Ectodermal cell (in vitro differentiated cells): ENCODE measurements around the gene CERS6.

Experiments used
- H3K27ac ChIP-seq: 2 replicates; pipeline ENCODE4 v1.7.0; 2013; ENCODE audit warnings: mild to moderate bottlenecking, low read depth, low read length; ENCODE audit not compliant: insufficient read depth, poor library complexity, severe bottlenecking
- H3K27me3 ChIP-seq: 2 replicates; pipeline ENCODE4 v1.7.0; 2013; ENCODE audit warnings: mild to moderate bottlenecking, low read length; ENCODE audit not compliant: insufficient read depth, control insufficient read depth, poor library complexity, severe bottlenecking
- H3K36me3 ChIP-seq: one replicate; pipeline ENCODE4 v1.7.0; 2013; ENCODE audit warnings: low read length; ENCODE audit not compliant: control insufficient read depth, insufficient read depth
- H3K4me1 ChIP-seq: one replicate; pipeline ENCODE4 v1.7.0; 2013; ENCODE audit warnings: low read length; ENCODE audit not compliant: control insufficient read depth, insufficient read depth
- H3K4me3 ChIP-seq: 2 replicates; pipeline ENCODE4 v1.7.0; 2013; ENCODE audit warnings: low read depth, low read length, control low read depth; ENCODE audit not compliant: insufficient read depth
- H3K9me3 ChIP-seq: 2 replicates; pipeline ENCODE4 v1.7.0; 2013; ENCODE audit warnings: mild to moderate bottlenecking, low read length, moderate library complexity; ENCODE audit not compliant: control insufficient read depth
- WGBS, 2 experiments: methylation state at CpG; one replicate each; pipeline ENCODE4 v1.1.7; 2013; ENCODE audit warnings: missing lambda C conversion rate in 2 of 2; 5-methylcytosine and 5-hydroxymethylcytosine counted together

Gene CERS6

DNA sequence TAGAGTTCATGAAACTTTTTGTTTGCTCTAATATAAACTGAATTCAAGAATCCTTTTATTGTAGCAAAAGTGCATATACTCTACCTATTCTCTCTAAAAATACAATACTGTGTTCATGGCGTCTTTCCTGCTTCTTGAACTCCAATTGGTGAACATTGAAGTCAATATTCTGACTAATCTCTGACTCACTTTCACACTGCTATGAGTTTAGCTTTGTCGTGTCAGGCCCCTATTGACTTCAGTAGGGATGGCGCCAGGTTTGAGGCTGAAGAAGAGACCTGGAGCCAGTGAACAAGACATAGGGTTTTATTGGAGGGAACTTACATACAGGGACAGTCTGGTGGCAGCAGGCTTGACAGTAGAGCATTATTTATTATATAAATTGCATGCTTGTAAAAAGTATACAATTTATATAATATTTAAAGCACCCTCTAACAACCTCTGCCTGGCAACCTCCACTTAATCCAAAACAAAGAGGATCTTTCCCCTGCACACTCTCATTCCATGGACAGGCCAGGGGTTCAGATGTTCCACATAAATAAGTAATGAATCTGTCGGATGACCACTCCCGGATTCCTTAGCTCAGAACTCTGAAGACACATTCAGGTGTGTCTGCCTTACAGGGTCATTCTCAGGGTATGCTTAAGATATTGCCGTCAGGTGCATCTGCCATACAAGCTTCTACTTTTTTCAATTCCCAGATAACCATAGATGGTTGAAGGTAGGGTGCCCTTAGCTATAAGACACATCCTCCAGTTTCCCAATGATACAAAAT lies 141.0 kb downstream of the CERS6 start:
- 94 to 95% methylated on average over 6 of the region's 6 CpGs for WGBS, 2 experiments
- Histone ChIP-seq H3K27me3 (no peaks in the 10 kb centered on the region), H3K9me3 (no peaks in the 10 kb centered on the region), H3K36me3 (no peaks in the 10 kb centered on the region), H3K4me1 (no peaks in the 10 kb centered on the region), H3K4me3 (no peak overlapping the region), H3K27ac (no peak overlapping the region)

DNA sequence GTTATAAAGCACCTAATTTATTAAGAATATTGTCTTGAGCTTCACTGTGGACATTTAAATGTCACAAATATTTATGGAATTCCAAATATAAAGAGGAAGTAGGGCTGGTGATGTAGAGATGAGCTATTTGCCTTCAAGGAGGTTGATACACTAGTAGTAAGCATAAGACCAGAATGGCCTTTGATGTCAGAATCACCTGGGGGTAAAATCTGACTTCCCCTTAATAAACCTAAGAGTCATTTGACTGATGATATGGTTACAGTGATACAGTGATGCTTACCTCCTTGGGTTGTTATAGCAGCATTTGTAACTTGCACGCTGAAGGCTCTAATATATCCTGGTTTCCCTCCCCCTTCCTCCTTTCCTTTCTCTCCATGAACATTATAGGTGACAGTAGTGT lies 143.7 kb downstream of the CERS6 start:
- H3K4me3 ChIP-seq: no peak overlapping the region
- H3K27me3 ChIP-seq: no peaks in the 10 kb centered on the region
- H3K36me3 ChIP-seq: no peaks in the 10 kb centered on the region
- H3K9me3 ChIP-seq: no peaks in the 10 kb centered on the region
- 89 to 100% methylated on average over 1 of the region's 1 CpG for WGBS, 2 experiments
- no peaks in the 10 kb centered on the region for H3K4me1 ChIP-seq
- H3K27ac ChIP-seq: no peak overlapping the region

DNA sequence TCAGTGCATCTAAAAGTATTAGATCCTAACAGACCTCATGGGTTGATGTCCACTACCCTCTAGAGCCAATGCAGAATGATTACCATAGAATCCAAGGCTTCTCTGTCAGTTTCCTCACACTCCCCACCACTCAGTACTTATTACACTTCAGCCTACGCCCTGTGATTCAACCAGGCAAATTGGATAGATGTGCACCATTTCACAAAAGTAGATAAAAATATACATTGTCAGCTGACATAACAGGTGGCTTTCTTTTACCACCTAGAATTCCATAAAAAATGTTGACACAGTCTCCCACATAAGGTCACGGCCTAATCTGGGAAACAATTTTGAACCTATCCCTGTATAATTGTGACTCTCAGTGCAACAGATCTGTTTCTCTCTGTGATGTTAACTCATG lies 144.9 kb downstream of the CERS6 start:
- Histone ChIP-seq H3K27ac (no peak overlapping the region), H3K4me1 (no peaks in the 10 kb centered on the region), H3K4me3 (no peak overlapping the region), H3K9me3 (no peaks in the 10 kb centered on the region), H3K36me3 (no peaks in the 10 kb centered on the region), H3K27me3 (no peaks in the 10 kb centered on the region)
- WGBS, 2 experiments: 88 to 100% methylated on average over 2 of the region's 2 CpGs

DNA sequence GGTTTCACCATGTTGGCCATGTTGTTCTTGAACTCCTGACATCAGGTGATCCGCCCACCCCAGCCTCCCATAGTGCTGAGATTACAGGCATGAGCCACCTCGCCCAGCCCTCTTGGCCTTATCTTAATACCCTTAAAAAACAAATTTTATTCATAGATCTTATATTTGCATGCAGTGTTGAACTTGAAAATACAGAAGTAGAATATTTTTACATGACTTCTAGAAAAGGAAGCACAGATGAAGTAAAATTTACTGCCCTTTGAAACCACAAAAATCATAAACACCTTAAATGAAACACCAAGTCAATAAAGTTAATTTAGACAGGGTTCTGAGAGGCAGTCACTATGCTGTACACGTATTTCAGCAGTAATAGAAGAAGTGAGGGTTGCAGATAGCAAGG lies 145.7 kb downstream of the CERS6 start:
- Histone ChIP-seq H3K27ac (no peak overlapping the region), H3K4me3 (no peak overlapping the region), H3K4me1 (no peaks in the 10 kb centered on the region), H3K9me3 (no peaks in the 10 kb centered on the region), H3K36me3 (no peaks in the 10 kb centered on the region), H3K27me3 (no peaks in the 10 kb centered on the region)
- 96 to 100% methylated on average over 3 of the region's 3 CpGs for WGBS, 2 experiments

DNA sequence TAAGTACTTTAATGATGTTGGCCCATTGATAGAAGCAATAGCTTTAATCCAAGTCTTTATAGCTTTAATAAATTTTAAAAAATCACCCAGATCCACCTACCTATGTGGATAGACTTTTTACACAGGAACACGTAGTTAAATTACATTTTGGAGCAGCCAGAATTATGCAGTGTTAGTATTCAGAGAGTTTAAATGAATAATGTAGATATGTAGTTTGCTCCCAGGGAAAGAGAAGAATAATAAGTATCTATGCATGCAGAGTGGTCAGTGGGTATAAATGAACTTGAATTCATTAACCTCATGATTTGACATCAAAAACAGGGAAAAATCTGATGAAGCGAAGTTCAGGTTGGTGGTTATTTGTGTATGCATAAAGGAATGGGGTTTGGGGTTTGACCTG lies 146.3 kb downstream of the CERS6 start:
- 95 to 100% methylated on average over 2 of the region's 2 CpGs for WGBS, 2 experiments

DNA sequence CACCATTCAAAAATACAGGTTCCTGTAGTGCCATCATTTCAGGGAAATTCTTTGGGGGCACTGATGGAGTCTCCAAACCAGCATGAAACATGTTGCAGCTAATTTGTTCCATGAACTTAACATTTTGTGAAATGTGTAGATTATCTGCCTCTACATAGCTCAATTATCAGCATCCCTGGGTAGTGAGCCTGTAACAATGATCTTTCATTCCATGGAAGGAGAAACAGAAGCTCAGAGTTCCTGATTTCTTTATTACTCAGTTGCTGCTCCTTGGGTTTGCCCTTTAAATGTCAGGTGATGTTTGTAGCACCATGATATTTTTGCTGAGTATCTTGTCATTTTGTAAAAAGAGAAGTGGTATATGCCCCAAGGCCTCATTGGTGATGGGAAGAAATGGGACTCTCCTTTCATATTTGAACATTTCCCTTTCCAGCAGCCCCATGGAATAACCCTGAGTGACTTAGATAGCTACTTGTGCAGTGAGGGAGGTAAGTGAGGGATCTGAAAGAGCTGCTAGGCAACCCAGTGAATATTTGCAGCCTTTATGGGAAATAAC lies 146.9 kb downstream of the CERS6 start:
- Histone ChIP-seq H3K27me3 (no peaks in the 10 kb centered on the region), H3K36me3 (no peaks in the 10 kb centered on the region), H3K4me3 (no peak overlapping the region), H3K4me1 (no peaks in the 10 kb centered on the region), H3K27ac (no peak overlapping the region), H3K9me3 (no peaks in the 10 kb centered on the region)

More for the DNA sequence above, 146.3 kb downstream of the CERS6 start:
- no peaks in the 10 kb centered on the region for H3K4me1 ChIP-seq
- no peaks in the 10 kb centered on the region for H3K9me3 ChIP-seq
- H3K36me3 ChIP-seq: no peaks in the 10 kb centered on the region
- H3K27ac ChIP-seq: no peak overlapping the region
- H3K4me3 ChIP-seq: no peak overlapping the region
- H3K27me3 ChIP-seq: no peaks in the 10 kb centered on the region

DNA sequence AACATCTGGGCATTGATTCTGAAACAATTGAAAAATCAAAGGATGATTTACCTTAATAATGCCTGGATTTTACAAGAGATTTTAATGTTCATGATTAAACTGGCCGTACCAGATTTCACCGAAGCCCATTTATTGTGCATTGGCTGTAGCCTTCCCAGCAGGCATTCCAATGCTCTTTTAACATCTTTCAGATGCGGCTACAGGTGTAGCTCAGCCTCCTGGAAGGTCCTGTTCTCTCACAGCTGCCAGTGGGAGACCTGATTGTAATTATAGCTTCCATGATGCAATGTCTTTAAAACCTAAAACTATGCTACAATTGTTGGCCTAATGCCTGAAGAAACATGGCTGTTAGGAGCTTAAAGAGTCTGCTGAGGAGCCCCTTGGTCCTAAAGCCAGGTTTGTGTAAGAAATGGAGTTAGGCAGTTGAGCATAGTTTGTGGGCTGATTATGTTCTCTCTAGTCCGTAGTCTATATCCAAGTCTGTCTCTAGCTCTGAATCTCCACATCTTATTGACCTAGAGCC lies 147.4 kb downstream of the CERS6 start:
- WGBS, 2 experiments: 92 to 94% methylated on average over 4 of the region's 4 CpGs
- Histone ChIP-seq H3K27me3 (no peaks in the 10 kb centered on the region), H3K36me3 (no peaks in the 10 kb centered on the region), H3K9me3 (no peaks in the 10 kb centered on the region), H3K27ac (no peak overlapping the region), H3K4me3 (no peak overlapping the region), H3K4me1 (no peaks in the 10 kb centered on the region)

DNA sequence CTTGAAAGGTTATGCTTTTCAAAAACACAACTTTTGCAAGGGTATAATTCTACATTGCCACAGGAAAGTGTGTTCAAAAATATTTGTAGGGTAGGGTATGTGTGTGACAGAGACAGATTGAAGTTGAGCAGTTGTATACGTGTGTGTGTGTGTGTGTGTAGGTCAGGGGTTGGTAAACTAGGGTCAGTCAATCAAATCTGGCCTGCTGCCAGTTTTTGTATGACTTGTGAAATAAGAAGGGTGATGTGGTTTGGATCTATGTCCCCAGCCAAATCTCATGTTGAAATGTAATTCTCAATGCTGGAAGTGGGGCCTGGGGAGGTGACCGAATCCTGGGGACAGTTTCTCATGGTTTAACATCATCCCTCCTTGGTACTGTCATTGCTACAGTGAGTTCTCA lies 148.2 kb downstream of the CERS6 start:
- Histone ChIP-seq H3K27ac (no peak overlapping the region), H3K9me3 (no peaks in the 10 kb centered on the region), H3K27me3 (no peaks in the 10 kb centered on the region), H3K4me3 (no peak overlapping the region), H3K36me3 (no peaks in the 10 kb centered on the region), H3K4me1 (no peaks in the 10 kb centered on the region)
- WGBS, 2 experiments: 98% methylated on average over 2 of the region's 2 CpGs

DNA sequence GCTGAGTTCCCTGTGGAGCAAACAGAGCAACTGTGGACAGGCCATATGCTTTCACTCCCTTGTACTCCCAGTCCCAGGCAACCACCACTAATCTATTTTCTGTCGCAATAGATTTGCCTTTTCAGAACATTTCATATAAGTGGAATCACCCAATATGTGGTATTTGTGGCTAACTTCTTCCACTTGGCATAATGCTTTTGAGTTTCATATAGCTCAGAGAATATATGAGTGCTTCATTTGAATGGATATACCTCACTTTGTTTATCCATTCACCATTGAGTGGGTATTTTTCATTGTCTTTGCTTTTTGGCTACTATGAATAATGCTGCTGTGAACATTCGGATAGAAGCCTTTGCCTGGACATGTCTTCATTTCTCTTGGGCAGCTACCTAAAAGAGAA lies 151.9 kb downstream of the CERS6 start:
- Histone ChIP-seq H3K4me1 (no peaks in the 10 kb centered on the region), H3K27ac (no peak overlapping the region), H3K36me3 (no peaks in the 10 kb centered on the region), H3K9me3 (no peaks in the 10 kb centered on the region), H3K4me3 (no peak overlapping the region), H3K27me3 (no peaks in the 10 kb centered on the region)
- WGBS, 2 experiments: 95 to 100% methylated on average over 2 of the region's 2 CpGs

DNA sequence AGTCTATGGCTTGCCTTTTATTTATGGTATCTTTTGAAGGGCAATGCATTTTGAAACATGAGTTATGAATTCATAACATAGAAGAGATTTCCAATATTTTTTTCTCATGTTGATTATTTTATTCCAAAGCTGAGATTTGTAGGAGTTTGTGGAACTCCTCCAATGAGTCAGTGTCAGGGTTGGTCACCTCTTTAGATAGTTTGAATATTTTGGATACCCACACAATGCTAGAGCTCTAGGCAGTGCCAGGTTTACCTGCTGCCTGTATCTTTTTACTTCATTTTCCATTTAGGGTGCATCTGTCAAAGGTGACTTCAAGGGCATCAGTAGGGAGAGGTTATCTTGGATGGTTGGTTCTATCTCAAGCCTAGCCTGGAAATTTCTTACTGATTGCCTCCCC lies 152.7 kb downstream of the CERS6 start:
- Histone ChIP-seq H3K36me3 (no peaks in the 10 kb centered on the region), H3K9me3 (no peaks in the 10 kb centered on the region), H3K27me3 (no peaks in the 10 kb centered on the region), H3K4me1 (no peaks in the 10 kb centered on the region), H3K27ac (no peak overlapping the region), H3K4me3 (no peak overlapping the region)
